Colonic mucosa (tissue), 4 donors: ENCODE results near the gene ARMH1. TPM values are rescaled to one million over a fixed set of nuclear protein-coding genes. Genes with fewer than 3 reads are reported as not detected.
A peak's percentile ranks its signal among the peaks of the same experiment; 100 is the strongest.

ENCODE experiments used
- DNase-seq: peaks from one replicate; pipeline ENCODE4 v3.0.0-alpha.2; 2020
- H3K27ac ChIP-seq: fragments of 200-600 bp; one replicate; pipeline ENCODE4 v1.8.0; 2021
- H3K27me3 ChIP-seq: fragments of 200-600 bp; one replicate; pipeline ENCODE4 v1.8.0; 2021
- H3K36me3 ChIP-seq: fragments of 200-600 bp; one replicate; pipeline ENCODE4 v1.8.0; 2021
- H3K4me1 ChIP-seq: fragments of 200-600 bp; one replicate; pipeline ENCODE4 v1.8.0; 2021; ENCODE audit warnings: mild to moderate bottlenecking
- H3K4me3 ChIP-seq: fragments of 200-600 bp; one replicate; pipeline ENCODE4 v1.8.0; 2021
- H3K9ac ChIP-seq, 2 donors: one replicate each; pipeline ENCODE4 v1.7.0; 2013; ENCODE audit warnings: control low read depth in 2 of 2, low read depth in 2 of 2, low read length in 2 of 2
- H3K9me3 ChIP-seq: fragments of 200-600 bp; one replicate; pipeline ENCODE4 v1.8.0; 2021
- intact Hi-C: fragments of 100-400 bp; cut with DNase I; formaldehyde crosslinking; loops from one replicate; pipeline ENCODE4 v1.14.1; 2022
- total RNA-seq, 2 donors: library from RNA; stranded (reverse); fragmentation: NEBNext Ultra II Directional in 1 of 2; extraction: Animal tissue kit (Norgen Biotek cat#: 25700) in 1 of 2; gene quantifications; one replicate each; pipeline ENCODE4 v1.2.1, GENCODE V29; 2021
- TF ChIP-seq, protein P1 (sequence below): fragments of 200-600 bp; IDR thresholded peaks from one replicate; pipeline ENCODE4 v1.8.0; 2022; ENCODE audit warnings: antibody characterized with exemption, mild to moderate bottlenecking
- donor health status: healthy.
- donor health status: DM: no; HTN: no; CAD: no.
- donor health status: DM: no; HTN: no; CAD: no.

ARMH1 gene
- total RNA-seq, 2 donors from 2014 or later = 1.3 to 5.1 TPM

DNA sequence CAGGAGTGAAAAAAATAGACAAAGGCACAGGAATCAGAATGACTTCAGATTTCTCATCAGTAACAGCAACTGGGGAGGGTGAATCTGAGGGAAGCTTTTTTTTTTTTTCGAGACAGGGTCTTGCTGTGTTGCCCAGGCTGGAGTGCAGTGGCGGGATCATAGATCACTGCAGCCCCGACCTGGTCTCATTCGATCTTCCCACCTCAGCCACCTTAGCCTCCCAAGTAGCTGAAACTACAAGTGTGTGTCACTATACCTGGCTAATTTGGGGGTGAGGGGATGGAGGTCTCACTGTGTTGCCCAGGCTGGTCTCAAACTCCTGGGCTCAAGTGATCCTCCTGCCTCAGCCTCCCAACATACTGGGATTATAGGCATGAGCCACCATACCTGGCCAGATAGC is 10.7 kb downstream of the ARMH1 start:
- Histone ChIP-seq H3K4me3 (no peak overlapping the region), H3K36me3 (no peaks in the 10 kb centered on the region), H3K4me1 (no peaks in the 10 kb centered on the region), H3K9ac (no peak overlapping the region), H3K27me3 (no peaks in the 10 kb centered on the region), H3K9me3 (no peaks in the 10 kb centered on the region), H3K27ac (no peak overlapping the region)
- TF ChIP-seq, protein P1, sequence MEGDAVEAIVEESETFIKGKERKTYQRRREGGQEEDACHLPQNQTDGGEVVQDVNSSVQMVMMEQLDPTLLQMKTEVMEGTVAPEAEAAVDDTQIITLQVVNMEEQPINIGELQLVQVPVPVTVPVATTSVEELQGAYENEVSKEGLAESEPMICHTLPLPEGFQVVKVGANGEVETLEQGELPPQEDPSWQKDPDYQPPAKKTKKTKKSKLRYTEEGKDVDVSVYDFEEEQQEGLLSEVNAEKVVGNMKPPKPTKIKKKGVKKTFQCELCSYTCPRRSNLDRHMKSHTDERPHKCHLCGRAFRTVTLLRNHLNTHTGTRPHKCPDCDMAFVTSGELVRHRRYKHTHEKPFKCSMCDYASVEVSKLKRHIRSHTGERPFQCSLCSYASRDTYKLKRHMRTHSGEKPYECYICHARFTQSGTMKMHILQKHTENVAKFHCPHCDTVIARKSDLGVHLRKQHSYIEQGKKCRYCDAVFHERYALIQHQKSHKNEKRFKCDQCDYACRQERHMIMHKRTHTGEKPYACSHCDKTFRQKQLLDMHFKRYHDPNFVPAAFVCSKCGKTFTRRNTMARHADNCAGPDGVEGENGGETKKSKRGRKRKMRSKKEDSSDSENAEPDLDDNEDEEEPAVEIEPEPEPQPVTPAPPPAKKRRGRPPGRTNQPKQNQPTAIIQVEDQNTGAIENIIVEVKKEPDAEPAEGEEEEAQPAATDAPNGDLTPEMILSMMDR = no peak
- intact Hi-C loops = no loop called here
- DNase-seq = no peak

DNA sequence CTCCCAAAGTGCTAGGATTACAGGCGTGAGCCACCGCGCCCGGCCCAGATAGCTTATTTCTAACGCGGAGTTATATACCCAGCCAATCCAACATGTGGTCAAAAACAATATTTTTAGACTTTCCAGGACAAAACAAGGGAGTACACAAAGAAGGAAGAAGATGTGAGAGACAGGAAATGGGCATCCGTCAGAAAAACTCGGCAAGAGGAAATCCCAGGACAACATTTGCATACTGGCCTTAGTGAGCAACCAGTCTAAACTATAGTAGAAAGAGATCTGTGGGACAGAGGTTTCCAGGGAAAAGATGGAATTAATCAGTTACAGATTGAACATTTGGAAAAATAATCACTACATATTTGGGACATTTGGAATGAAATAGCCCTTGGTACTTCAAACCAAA is 11.4 kb downstream of the ARMH1 start:
- H3K27ac ChIP-seq = no peak overlapping the region
- H3K36me3 ChIP-seq = no peaks in the 10 kb centered on the region
- intact Hi-C loops = no loop called here
- no peak for DNase-seq
- H3K9ac ChIP-seq = no peak overlapping the region
- TF ChIP-seq, protein P1 = no peak
- no peaks in the 10 kb centered on the region for H3K4me1 ChIP-seq
- H3K27me3 ChIP-seq = no peaks in the 10 kb centered on the region
- H3K9me3 ChIP-seq = no peaks in the 10 kb centered on the region
- H3K4me3 ChIP-seq = no peak overlapping the region

DNA sequence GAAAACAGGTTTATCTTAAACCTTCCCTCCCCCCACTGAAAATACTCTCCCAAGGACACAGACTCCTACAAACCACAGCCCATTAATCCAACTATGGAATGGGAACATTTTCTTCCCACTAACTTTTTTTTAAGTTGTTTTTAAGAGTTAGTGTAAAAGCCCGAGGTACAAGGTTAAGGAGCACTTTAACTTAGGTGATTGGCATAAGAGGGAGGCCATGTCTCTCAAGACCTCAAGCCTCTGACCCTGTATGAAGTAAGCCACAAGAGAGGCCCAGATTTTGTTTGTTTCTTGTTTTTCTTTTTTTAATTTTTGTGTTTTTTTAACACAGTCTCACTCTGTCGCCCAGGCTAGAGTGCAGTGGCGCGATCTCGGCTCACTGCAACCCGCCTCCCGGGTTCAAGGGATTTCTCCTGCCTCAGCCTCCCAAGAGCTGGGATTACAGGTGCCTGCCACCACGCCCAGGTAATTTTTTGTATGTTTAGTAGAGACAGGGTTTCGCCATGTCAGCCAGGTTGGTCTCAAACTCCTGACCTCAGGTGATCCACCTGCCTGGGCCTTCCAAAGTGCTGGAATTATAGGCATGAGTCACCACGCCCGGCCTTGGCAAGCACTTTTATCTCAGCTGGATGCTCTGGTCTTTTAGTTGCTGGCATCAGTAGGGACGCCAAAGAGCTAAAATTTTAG is 14.4 kb downstream of the ARMH1 start:
- Histone ChIP-seq H3K27ac (no peak overlapping the region), H3K9ac (no peak overlapping the region), H3K27me3 (no peaks in the 10 kb centered on the region), H3K4me1 (no peaks in the 10 kb centered on the region), H3K36me3 (no peaks in the 10 kb centered on the region), H3K4me3 (no peak overlapping the region), H3K9me3 (no peaks in the 10 kb centered on the region)
- intact Hi-C loops = no loop called here
- peak; percentile 35 for DNase-seq
- TF ChIP-seq, protein P1 = no peak

GRCh38 chr1:44689447-44689765 is 14.9 kb downstream of the ARMH1 start:
- no peak for DNase-seq
- TF ChIP-seq, protein P1 = no peak
- H3K9ac ChIP-seq = no peak overlapping the region
- H3K27ac ChIP-seq = no peak overlapping the region
- H3K4me3 ChIP-seq = no peak overlapping the region
- intact Hi-C loops = no loop called here
- H3K27me3 ChIP-seq = no peaks in the 10 kb centered on the region
- H3K36me3 ChIP-seq = no peaks in the 10 kb centered on the region
- no peaks in the 10 kb centered on the region for H3K4me1 ChIP-seq
- H3K9me3 ChIP-seq = no peaks in the 10 kb centered on the region

- TF ChIP-seq, protein P1 = no peak
- H3K4me1 ChIP-seq = no peaks in the 10 kb centered on the region
These were observed 18.6 kb downstream of the ARMH1 start for GRCh38 chr1:44693159-44693558.

More at GRCh38 chr1:44693159-44693558, 18.6 kb downstream of the ARMH1 start:
- intact Hi-C loops = no loop called here
- Histone ChIP-seq H3K9ac (no peak overlapping the region), H3K27me3 (no peaks in the 10 kb centered on the region), H3K27ac (no peak overlapping the region), H3K36me3 (no peaks in the 10 kb centered on the region), H3K4me3 (no peak overlapping the region), H3K9me3 (no peaks in the 10 kb centered on the region)
- no peak for DNase-seq
